Sciatic nerve (tissue), 2 donors: ENCODE measurements around the gene CLPTM1L. TPM values are rescaled to one million over a fixed set of nuclear protein-coding genes. Genes with fewer than 3 reads are reported as not detected.
A peak's percentile ranks its signal among the peaks of the same experiment; 100 is the strongest.
"Not testable (repeated sequence)": the region's sequence is repeated elsewhere in the genome, so short reads cannot be mapped to it uniquely, and the experiment has no call there.

Experiments used
- ATAC-seq: fragments of 200-7000 bp; cut with Tn5 transposase; one replicate; pipeline ENCODE4 v1.9.1; 2020; ENCODE audit warnings: mild to moderate bottlenecking, moderate library complexity
- DNase-seq: peaks from one replicate; pipeline ENCODE4 v3.0.0-alpha.2; 2020; ENCODE audit warnings: low spot score
- intact Hi-C: fragments of 100-400 bp; cut with DNase I; formaldehyde crosslinking; loops from one replicate; pipeline ENCODE4 v1.14.2; 2022
- total RNA-seq: library from RNA; stranded (reverse); fragmentation: NEBNext Ultra II Directional; extraction: Animal tissue kit (Norgen Biotek cat#: 25700); gene quantifications from one replicate; pipeline ENCODE4 v1.2.1, GENCODE V29; 2021
- donor health status: DM: no; HTN: no; CAD: no.
- donor health status: DM: no; HTN: no; CAD: no.

CLPTM1L gene
- total RNA-seq, 1 donor from 2014 or later, result 56.3 TPM

DNA sequence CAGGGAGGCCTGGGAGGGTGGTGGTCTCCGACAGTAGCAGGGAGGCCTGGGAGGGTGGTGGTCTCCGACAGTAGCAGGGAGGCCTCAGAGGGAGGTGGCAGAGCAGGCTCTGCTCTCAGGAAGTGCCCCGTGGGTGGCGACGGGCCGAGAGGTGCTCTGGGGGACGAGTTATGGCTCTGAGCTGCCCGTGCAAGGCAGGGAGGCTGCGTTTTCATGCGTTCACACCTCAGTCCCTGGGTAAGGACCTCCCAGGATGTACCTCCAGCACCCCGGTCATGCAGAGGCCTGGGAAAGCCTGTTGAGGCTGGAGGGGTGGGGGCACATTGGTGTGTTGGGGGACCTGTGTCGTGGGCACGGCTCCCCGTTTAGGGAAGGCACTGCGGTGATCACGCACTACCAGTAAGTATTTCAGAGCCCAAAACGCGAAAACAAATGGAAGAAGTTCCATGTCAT is 37.4 kb upstream of the CLPTM1L start:
- ATAC-seq (no peak), DNase-seq (no peak)
- intact Hi-C loops, result no loop called here

DNA sequence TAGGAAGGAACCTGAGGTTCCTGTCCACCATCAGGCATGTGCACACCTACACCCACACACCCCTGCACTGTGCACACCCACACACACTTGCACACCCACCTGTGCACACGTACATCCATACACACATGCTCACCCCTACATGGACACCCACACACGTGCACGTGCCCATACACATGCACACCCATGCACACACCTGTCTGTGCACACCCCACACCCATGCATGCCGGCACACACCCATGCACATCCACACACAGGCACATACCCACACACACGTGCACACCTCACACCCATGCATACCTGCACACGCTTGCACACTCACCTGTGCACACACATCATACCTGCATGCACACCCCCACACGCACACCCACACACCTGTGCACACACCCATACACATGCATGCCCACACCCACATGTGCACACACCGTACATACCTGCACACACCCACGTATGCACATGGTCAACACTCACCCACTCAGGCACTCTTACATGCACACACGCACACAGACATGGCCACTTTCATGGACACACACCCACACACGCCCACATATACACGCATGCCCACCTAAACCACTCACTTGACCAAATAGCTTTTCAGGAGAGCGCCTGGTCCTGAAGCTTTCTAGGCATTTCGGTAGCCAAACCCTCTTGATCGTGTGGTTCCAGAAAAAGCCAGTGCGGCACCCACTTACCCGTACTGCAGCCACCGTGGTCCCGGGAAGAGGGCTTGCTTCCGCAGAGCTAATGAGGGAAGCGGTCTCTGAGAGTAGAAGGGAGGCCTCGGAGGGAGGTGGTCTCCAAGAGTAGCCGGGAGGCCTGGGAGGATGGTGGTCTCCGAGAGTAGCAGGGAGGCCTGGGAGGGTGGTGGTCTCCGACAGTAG is 36.7 kb upstream of the CLPTM1L start:
- intact Hi-C loops, result no loop called here
- DNase-seq (no peak), ATAC-seq (no peak)

DNA sequence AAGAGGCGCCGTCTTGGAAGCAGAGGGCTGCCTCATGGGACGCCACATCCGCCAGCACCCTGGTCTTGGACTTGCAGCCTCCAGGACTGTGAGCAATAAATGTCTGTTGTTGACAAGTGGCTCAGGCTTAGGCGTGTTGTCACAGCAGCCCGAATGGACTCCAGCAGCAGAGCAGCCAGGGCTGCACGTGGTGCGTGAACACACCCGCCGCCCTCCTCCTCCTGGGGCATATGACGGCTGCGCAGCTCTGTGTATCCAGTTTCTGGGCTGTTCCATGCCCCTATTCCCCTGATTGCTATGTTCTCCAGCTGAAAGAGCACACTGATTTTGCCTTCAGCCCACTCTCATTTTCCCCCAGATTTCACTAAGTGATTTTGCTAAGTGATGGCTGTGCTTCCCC is 36.0 kb upstream of the CLPTM1L start:
- ATAC-seq, result no peak
- intact Hi-C loops, result no loop called here
- DNase-seq, result no peak

DNA sequence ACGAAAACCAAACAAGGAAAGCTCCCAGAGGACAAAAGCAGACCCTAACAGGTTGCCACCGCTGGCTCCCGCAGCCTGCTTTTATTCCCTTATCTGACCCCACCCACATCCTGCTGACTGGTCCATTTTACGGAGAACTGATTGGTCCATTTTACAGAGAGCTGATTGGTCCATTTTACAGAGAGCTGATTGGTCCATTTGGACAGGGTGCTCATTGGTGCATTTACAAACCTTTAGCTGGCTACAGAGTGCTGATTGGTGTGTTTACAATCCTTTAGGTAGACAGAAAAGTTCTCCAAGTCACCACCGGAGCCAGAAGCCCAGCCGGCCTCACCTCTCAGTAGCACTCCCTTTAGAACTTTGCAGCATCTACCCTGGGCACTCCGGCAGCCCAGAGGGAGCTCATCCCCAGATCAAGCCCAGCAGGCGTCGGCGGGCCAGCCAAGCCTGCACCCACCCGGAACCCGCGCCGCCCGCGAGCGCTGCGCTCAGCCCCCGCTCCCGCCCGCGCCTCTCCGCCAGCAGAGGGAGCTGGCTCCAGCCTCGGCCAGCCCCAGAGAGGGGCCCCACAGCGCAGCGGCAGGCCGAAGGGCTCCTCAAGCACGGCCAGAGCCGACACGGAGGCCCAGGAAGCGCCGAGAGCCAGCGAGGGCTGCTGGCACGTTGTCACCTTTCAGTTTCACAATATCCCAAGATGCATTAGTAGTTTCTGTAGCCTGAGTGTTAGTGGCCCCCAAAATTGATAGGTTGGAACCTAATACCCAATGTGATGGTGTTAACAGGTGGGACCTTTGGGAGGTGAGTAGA is 35.3 kb upstream of the CLPTM1L start:
- DNase-seq, result no peak
- intact Hi-C loops, result no loop called here
- peak; percentile 63 for ATAC-seq

DNA sequence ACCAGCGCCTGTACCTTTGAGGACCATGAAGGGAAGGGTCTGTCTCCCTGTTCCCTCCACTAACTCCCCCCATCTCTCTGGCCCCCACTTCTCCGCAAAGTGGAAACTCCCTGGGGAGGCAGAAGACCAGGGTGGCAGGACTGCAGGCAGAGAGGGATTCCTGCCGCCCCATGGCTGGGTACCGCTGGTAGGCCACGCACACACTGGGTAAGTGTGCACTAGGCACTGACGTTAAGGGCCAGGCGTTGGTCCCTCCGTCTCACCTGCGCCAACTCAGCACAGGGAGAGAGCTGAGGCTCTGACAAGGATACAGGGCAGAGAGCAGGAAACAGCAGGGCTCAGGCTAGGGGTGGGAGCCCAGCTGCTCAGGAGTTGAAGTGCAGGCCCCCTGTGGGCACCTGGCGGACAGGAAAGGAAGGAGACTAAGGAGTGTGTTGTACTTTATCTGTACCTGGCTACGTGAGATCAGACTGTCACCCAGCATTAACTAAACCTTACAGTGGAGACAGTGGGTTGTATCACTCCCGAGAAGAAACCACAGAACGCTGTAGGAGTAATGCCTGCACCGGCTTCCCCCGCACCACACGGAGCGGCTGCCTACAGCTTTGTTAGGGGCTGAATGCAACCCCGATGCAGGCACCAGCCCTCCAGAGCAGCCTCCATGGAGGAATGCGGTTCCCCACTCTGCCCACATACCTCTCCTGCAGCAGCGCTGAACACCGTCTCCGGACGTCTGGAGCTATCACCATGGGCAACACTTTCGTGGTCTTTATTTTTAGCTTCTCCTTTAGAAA is 34.2 kb upstream of the CLPTM1L start:
- intact Hi-C loops, result no loop called here
- ATAC-seq (no peak), DNase-seq (no peak)

DNA sequence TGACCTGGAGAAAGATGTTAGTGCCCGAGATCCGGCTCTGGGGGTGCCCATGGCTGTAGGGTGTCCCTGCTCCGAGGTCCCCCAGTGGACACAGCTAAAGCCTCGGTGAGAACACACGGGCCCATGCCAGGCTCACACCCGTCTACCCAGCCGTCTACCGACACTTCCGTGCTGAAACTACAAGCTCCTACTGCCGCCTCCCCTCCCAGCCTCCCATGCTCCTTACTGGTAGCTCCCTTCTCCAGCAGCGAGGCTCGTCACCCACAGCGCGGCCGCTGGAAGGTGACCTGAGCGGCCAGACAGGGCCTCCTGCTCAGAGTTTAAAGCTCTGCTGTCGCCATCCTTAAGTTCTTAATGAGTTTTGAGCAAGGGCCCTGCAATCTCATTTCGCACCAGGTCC is 33.2 kb upstream of the CLPTM1L start:
- DNase-seq, result no peak
- ATAC-seq, result no peak
- intact Hi-C loops, result no loop called here

DNA sequence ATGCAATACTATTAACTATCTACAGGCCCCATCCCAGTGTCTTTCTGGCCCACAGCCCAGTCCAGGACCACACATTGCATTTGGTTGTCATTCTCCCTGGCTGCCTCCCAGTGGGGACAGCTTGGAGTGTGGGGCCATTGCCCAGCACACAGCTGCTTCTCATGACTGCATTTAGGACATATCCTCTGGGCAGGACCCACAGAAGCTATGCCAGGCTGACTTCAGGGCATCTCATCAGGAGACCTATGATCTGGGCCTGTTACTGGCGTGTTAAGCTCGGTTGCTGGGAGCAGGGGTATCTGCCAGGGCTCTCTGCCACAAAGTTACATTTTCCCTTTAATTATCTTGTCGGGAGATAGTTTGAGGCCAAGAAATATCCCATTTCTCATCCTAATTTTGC is 32.1 kb upstream of the CLPTM1L start:
- no peak for ATAC-seq
- DNase-seq, result no peak
- intact Hi-C loops, result no loop called here

DNA sequence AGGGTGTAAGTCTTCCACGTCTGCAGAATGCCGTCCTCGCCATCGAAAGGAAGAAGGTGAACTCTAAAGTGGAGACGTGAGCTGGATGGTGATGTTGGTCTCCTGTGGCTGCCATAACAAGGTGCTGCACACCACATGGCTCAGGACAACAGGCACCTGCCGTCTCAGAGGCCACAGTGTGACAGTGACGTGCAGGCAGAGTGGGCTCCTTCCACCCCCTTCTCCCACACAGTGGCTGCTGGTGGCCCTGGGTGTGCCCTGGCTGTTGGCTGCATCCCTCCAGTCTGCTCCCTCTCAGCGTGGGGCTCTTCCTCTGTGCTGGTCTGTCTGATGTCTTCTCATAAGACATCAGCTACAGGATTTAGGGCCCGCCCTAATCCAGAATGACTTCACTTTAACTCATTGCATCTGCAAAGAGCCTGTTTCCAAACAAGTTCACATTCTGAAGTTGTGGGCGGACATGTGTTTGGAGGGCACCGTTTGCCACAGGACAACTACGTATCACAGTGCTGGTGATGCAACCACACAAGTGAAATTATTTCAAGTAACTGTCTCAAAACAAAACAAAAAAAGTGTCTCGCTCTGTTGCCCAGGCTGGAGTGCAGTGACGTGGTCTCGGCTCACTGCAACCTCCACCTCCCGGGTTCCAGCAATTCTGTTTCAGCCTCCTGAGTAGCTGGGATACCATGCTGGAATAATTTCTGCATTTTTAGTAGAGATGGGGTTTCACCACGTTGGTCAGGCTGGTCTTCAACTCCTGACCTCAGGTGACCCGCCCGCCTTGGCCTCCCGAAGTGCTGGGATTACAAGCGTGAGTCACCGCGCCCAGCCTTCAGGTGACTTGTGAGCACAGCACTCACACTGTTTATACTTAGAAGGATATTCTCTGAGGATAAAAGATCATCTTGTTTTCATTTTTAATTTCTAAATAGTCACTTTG is 31.2 kb upstream of the CLPTM1L start:
- intact Hi-C loops, result no loop called here
- DNase-seq (no peak), ATAC-seq (no peak)

DNA sequence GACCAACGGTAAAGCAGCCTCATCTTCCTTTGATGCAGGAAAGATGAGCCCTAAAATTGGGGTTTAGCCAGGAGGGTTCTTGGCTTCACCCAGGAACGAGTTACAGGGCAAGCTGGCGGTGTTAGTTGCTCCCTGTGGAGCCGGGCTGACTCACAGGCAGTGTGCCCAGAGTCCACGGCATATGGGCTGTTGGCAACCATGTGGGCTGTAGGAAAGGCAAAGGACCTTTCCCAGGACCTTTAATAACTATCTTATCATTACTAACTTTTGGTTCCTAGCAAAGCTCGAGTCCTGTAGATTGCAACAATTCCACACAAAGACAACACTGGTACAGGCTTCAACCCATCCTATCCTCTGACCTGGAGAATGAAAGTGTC is 29.8 kb upstream of the CLPTM1L start:
- intact Hi-C loops, result no loop called here
- no peak for DNase-seq

DNA sequence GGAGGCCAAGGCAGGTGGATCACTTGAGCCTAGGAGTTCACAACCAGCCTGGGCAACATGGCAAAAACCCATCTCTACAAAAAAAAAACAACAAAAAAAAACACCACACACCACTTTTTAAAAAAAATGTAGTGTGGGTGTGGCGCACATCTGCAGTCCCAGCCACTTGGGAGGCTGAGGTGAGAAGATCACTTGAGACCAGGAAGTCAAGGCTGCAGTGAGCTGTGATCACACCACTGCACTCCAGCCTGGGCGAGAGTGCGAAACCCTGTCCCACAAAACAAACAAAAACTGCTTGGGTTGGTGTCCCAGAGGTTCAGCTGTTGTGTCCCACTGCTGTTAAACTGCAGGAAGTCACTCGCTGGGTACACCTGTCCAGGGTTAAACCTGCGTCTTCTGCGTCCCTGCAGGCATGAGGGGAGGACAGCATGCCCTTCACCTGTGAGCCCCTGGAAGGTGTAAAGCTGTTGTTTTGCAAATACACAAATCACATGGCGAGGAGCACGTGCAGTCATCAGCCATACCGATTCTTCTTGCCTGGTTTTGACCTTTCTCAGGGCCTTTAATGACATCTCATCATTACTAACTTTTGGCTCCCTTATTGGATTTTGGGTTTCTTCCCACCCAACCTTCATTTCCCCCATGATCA is 29.3 kb upstream of the CLPTM1L start:
- ATAC-seq, result no peak
- intact Hi-C loops, result no loop called here
- DNase-seq, result no peak

More for the DNA sequence above, 29.8 kb upstream of the CLPTM1L start:
- ATAC-seq, result no peak

DNA sequence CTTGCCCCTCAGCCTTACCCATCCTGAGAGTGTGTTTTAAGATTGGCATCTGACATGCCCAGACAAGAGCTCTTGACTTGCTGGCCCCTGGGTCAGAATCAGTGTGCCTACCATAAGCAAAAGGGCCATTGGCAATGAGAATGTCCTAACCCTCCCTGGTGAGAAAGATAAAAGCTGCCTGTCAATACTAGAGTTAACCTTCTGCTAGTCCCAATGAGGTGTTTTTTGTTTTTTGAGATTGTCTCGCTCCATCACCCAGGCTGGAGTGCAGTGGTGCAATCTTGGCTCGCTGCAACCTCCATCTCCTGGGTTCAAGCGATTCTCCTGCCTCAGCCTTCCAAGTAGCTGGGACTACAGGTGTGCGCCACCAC is 27.1 kb upstream of the CLPTM1L start:
- DNase-seq, ATAC-seq, intact Hi-C loops: not testable (repeated sequence)

DNA sequence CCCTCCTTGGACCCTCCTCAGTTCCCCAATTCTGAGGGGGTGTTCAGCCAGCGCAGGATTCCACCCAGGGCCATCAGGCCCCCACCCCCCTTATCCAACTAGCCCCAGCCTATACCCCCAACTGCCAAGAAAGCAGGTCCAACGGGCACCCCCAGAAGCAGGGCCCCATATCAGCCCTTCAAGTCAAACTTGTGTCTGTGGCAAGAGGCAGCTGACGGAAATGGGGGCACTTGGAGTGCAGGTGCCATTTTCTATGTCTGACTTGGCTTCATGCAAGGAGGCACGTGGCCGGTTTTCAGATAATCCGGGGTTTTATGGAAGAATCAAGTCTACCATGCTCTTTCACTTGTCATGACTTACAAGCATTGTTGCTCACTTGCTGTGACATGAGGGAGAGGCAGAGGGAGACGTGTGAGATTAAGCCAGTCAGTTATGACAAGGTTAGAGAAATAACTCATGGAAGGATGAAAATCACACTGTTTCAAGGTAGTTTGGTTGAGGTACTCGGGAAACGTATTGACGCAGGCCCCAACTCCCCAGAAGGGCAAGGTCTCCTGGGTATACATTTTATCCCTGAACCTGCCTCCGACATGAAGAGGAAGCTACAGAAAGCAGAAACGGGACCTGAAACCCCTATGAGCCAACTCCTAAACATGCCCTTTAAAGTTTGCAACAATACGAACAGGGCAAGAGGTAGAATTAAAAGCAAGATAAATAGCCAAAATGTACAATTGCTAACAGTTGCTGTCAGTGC is 26.5 kb upstream of the CLPTM1L start:
- ATAC-seq (no peak), DNase-seq (no peak)
- intact Hi-C loops, result no loop called here

DNA sequence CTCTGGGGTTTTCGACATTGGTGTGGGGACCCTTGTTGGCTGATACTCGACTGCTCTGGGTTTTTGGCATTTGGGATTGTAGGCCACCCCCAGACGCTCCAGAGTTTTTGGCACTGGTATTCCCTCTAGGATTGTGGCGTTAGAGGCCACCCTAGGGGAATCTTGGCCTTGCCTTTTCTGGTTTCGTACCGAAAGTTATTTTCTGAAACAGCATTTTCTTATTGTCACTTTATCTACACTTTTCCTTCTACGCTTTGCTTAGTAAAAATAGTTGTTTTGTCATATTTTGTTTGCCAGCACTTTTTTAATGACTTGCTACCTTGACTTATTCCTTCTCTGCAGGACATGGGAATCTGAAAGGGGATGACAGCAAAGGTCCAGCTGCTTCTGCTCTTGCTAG is 25.1 kb upstream of the CLPTM1L start:
- intact Hi-C loops, result no loop called here
- no peak for DNase-seq

DNA sequence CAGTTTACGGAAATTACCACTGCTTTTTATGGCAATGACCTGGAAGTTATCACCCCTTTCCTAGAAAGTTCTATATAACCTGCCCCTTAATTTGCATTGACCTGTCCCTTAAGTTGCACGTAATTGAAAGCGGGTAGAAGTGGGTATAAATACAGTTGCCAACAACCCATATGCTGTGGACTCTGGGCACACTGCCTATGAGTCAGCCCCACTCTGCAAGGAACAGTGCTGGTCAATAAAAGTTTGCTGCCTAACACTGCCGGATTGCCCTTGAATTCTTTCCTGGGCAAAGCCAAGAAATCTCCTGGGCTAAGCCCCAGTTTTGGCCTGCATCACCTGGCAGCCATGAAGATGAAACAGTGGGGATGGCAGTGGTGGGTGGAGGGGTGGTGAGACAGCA is 23.9 kb upstream of the CLPTM1L start:
- no peak for DNase-seq
- intact Hi-C loops, result no loop called here
- no peak for ATAC-seq

More for the DNA sequence above, 25.1 kb upstream of the CLPTM1L start:
- no peak for ATAC-seq

DNA sequence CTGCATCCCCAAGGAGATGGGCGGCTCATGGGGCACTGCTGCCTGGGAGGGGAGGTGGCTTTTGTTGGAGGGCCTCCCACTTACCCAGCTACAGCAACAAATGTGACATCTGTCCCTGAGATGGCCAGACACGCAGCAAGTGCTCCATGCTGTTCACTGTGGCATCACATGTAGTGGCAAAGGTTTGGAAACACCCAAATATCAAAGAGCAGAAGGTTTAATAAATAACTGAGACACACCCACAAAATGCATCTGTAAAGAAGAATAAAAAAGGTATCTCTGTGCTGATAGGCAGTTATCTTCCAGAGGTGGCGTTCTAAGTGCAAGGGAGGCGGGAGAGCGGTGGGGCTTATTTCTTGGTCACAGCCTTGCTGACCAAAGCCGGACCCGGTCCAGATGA is 23.3 kb upstream of the CLPTM1L start:
- ATAC-seq (no peak), DNase-seq (no peak)
- intact Hi-C loops, result no loop called here

DNA sequence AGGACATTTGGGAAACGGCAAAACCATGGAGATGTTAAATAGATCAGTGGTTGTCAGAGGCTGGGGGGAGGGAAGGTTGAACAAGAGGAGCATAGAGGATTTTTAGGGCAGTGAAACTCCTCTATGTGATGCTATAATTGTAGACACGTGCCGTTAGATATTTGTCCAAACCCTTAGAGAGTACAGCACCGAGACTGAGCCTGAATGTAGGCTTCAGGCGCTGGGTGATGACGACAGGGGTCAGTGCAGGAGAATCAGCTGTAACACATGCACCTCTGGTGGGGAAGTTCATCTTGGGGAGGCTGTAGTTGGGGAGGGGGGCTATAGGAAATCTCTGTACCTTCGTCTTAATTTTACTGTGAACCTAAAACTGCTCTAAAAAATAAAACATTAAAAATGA is 22.2 kb upstream of the CLPTM1L start:
- intact Hi-C loops, result no loop called here
- no peak for ATAC-seq

DNA sequence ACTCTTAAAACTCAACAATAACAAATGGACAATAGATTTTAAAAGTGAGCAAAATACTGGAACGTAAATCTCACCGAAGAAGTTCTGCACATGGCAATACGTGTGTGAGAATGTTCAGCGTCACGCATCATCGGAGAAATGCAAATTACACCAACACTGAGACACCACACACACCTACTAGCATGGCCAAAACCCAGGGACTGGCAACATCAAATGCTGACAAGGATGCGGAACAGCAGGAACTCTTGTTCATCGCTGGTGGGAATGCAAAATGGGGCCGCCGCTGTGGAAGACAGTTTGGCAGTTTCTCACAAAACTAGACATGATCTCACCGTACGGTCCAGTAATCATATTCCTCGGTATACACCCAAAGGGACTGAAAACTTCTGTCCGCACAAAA is 21.6 kb upstream of the CLPTM1L start:
- ATAC-seq, result no peak
- DNase-seq, result no peak
- intact Hi-C loops, result no loop called here

More for the DNA sequence above, 22.2 kb upstream of the CLPTM1L start:
- no peak for DNase-seq
